Measurements from ENCODE around the gene PANX2. TPM values are rescaled to one million over a fixed set of nuclear protein-coding genes. Genes with fewer than 3 reads are reported as not detected.
"Not testable (repeated sequence)": the region's sequence is repeated elsewhere in the genome, so short reads cannot be mapped to it uniquely, and the experiment has no call there.

The PANX2 gene
- 1 to 10 TPM in 7 of 8 experiments, under 1 TPM in 1; 0.97 to 4.7 (median 1.9) TPM for total RNA-seq

GRCh38 chr22:50170453-50171318, at the start of gene PANX2:
Gene PANX2 (plus strand): TSS chr22:50170731. CDS start chr22:50170731, 0 bp downstream.
- H3K27ac ChIP-seq: peak within 1 kb of the TSS in 1 of 2 donors; percentile 75
- peak in 6 of 8 experiments; percentile 39 to 59 (median 55) for ATAC-seq (replicated peaks in 6 of 8)
- 36 to 58% methylated on average over 6 to 7 of the region's 105 CpGs; no CpG with 5 or more reads in 8 of the 10 experiments for WGBS, 10 experiments
- peaks cover 4 to 6% of the 10 kb centered on the region in 2 donors for H3K4me1 ChIP-seq (replicated peaks in 1 of 2)
- in situ Hi-C loops (cut with MboI; ENCODE audit: low pct_unique_long_range_greater_than_20kb in 2 of 9, low sequenced_read_pairs in 9 of 9, unreplicated experiment in 9 of 9): no loop called here
- peak within 1 kb of the TSS; percentile 43 to 81 (median 55) for H3K4me3 ChIP-seq

GRCh38 chr22:50121202-50121740, 49.3 kb upstream of the PANX2 start:
- H3K27ac ChIP-seq: no peak overlapping the region
- H3K4me1 ChIP-seq (replicated peaks in 1 of 2): peaks cover 0 to 2% of the 10 kb centered on the region in 2 donors
- 43 to 90% (median 74%) methylated on average over 1 to 8 of the region's 11 CpGs; no CpG with 5 or more reads in 2 of the 10 experiments for WGBS, 10 experiments
- ATAC-seq (replicated peaks in 6 of 8): no peak
- in situ Hi-C loops (cut with MboI; ENCODE audit: low pct_unique_long_range_greater_than_20kb in 2 of 9, low sequenced_read_pairs in 9 of 9, unreplicated experiment in 9 of 9): no loop called here
- no peak overlapping the region for H3K4me3 ChIP-seq

GRCh38 chr22:50123119-50123518, 47.4 kb upstream of the PANX2 start:
- peaks cover 0 to 2% of the 10 kb centered on the region in 2 donors for H3K4me1 ChIP-seq (replicated peaks in 1 of 2)
- no peak overlapping the region for H3K27ac ChIP-seq
- 0 to 100% (median 71%) methylated on average over 1 to 4 of the region's 4 CpGs; no CpG with 5 or more reads in 1 of the 10 experiments for WGBS, 10 experiments
- in situ Hi-C loops (cut with MboI; ENCODE audit: low pct_unique_long_range_greater_than_20kb in 2 of 9, low sequenced_read_pairs in 9 of 9, unreplicated experiment in 9 of 9): no loop called here
- ATAC-seq (replicated peaks in 6 of 8): no peak
- no peak overlapping the region for H3K4me3 ChIP-seq

- peaks cover 0 to 4% of the 10 kb centered on the region in 2 donors for H3K4me1 ChIP-seq (replicated peaks in 1 of 2)
- no peak overlapping the region for H3K4me3 ChIP-seq
- ATAC-seq (replicated peaks in 6 of 8): no peak
- WGBS, 10 experiments: 0 to 80% (median 67%) methylated on average over 1 to 6 of the region's 9 CpGs; no CpG with 5 or more reads in 4 of the 10 experiments
- in situ Hi-C loops (cut with MboI; ENCODE audit: low pct_unique_long_range_greater_than_20kb in 2 of 9, low sequenced_read_pairs in 9 of 9, unreplicated experiment in 9 of 9): no loop called here
- no peak overlapping the region for H3K27ac ChIP-seq
Observed at GRCh38 chr22:50125029-50125428, 45.5 kb upstream of the PANX2 start.

- no peak overlapping the region for H3K27ac ChIP-seq
- in situ Hi-C loops (cut with MboI; ENCODE audit: low pct_unique_long_range_greater_than_20kb in 2 of 9, low sequenced_read_pairs in 9 of 9, unreplicated experiment in 9 of 9): no loop called here
- H3K4me3 ChIP-seq: no peak overlapping the region
- ATAC-seq (replicated peaks in 6 of 8): peak in 3 of 8 experiments; percentile 45 to 85 (median 63)
- peaks cover 0 to 4% of the 10 kb centered on the region in 2 donors for H3K4me1 ChIP-seq (replicated peaks in 1 of 2)
- WGBS, 10 experiments: 64 to 100% (median 76%) methylated on average over 1 to 10 of the region's 10 CpGs
Observed at GRCh38 chr22:50129121-50129736, 41.3 kb upstream of the PANX2 start.

- in situ Hi-C loops (cut with MboI; ENCODE audit: low pct_unique_long_range_greater_than_20kb in 2 of 9, low sequenced_read_pairs in 9 of 9, unreplicated experiment in 9 of 9): no loop called here
- H3K27ac ChIP-seq: no peak overlapping the region
- no peak overlapping the region for H3K4me3 ChIP-seq
- WGBS, 10 experiments: 74 to 100% (median 94%) methylated on average over 1 to 4 of the region's 4 CpGs; no CpG with 5 or more reads in 6 of the 10 experiments
- ATAC-seq (replicated peaks in 6 of 8): no peak
- peaks cover 0 to 4% of the 10 kb centered on the region in 2 donors for H3K4me1 ChIP-seq (replicated peaks in 1 of 2)
Observed at GRCh38 chr22:50131894-50132293, 38.6 kb upstream of the PANX2 start.

GRCh38 chr22:50134481-50134880, 36.0 kb upstream of the PANX2 start:
- no peak for ATAC-seq (replicated peaks in 6 of 8)
- Histone ChIP-seq H3K27ac (no peak overlapping the region), H3K4me1 (replicated peaks in 1 of 2) (peaks cover 0 to 2% of the 10 kb centered on the region in 2 donors), H3K4me3 (no peak overlapping the region)
- 20 to 100% (median 73%) methylated on average over 1 to 10 of the region's 10 CpGs for WGBS, 10 experiments
- in situ Hi-C loops (cut with MboI; ENCODE audit: low pct_unique_long_range_greater_than_20kb in 2 of 9, low sequenced_read_pairs in 9 of 9, unreplicated experiment in 9 of 9): no loop called here

GRCh38 chr22:50136581-50137015, 33.9 kb upstream of the PANX2 start:
- Histone ChIP-seq H3K27ac (no peak overlapping the region), H3K4me3 (no peak overlapping the region), H3K4me1 (replicated peaks in 1 of 2) (peaks cover 0 to 3% of the 10 kb centered on the region in 2 donors)
- in situ Hi-C loops (cut with MboI; ENCODE audit: low pct_unique_long_range_greater_than_20kb in 2 of 9, low sequenced_read_pairs in 9 of 9, unreplicated experiment in 9 of 9): no loop called here
- ATAC-seq (replicated peaks in 6 of 8): peak in 6 of 8 experiments; percentile 16 to 77 (median 40)
- WGBS, 10 experiments: 53 to 100% (median 80%) methylated on average over 1 to 5 of the region's 5 CpGs; no CpG with 5 or more reads in 1 of the 10 experiments

- WGBS, 10 experiments: 70 to 100% (median 92%) methylated on average over 1 to 9 of the region's 9 CpGs
- H3K4me3 ChIP-seq; in situ Hi-C loops (cut with MboI; ENCODE audit: low pct_unique_long_range_greater_than_20kb in 2 of 9, low sequenced_read_pairs in 9 of 9, unreplicated experiment in 9 of 9): not testable (repeated sequence)
Observed at GRCh38 chr22:50137277-50137676, 33.3 kb upstream of the PANX2 start.

GRCh38 chr22:50138041-50138440, 32.5 kb upstream of the PANX2 start:
- ATAC-seq (replicated peaks in 6 of 8): no peak
- no peak overlapping the region for H3K4me3 ChIP-seq
- peaks cover 0 to 3% of the 10 kb centered on the region in 2 donors for H3K4me1 ChIP-seq (replicated peaks in 1 of 2)
- H3K27ac ChIP-seq: no peak overlapping the region
- in situ Hi-C loops (cut with MboI; ENCODE audit: low pct_unique_long_range_greater_than_20kb in 2 of 9, low sequenced_read_pairs in 9 of 9, unreplicated experiment in 9 of 9): no loop called here
- 53 to 89% (median 69%) methylated on average over 1 to 3 of the region's 4 CpGs; no CpG with 5 or more reads in 5 of the 10 experiments for WGBS, 10 experiments

More at GRCh38 chr22:50137277-50137676, 33.3 kb upstream of the PANX2 start:
- H3K4me1 ChIP-seq (replicated peaks in 1 of 2); H3K27ac ChIP-seq; ATAC-seq (replicated peaks in 6 of 8): not testable (repeated sequence)

GRCh38 chr22:50138988-50139387, 31.5 kb upstream of the PANX2 start:
- Histone ChIP-seq H3K4me3 (no peak overlapping the region), H3K4me1 (replicated peaks in 1 of 2) (peaks cover 0 to 3% of the 10 kb centered on the region in 2 donors), H3K27ac (no peak overlapping the region)
- 73 to 100% (median 87%) methylated on average over 1 to 9 of the region's 9 CpGs for WGBS, 10 experiments
- in situ Hi-C loops (cut with MboI; ENCODE audit: low pct_unique_long_range_greater_than_20kb in 2 of 9, low sequenced_read_pairs in 9 of 9, unreplicated experiment in 9 of 9): no loop called here
- no peak for ATAC-seq (replicated peaks in 6 of 8)

- ATAC-seq (replicated peaks in 6 of 8): peak in 4 of 8 experiments; percentile 22 to 62 (median 36)
- in situ Hi-C loops (cut with MboI; ENCODE audit: low pct_unique_long_range_greater_than_20kb in 2 of 9, low sequenced_read_pairs in 9 of 9, unreplicated experiment in 9 of 9): loop anchor here in 1 of 9 experiments (10.0 kb wide), 1 partner anchor 65 kb away; the partner anchor contains the start of gene SELENOO
- Histone ChIP-seq H3K27ac (no peak overlapping the region), H3K4me1 (replicated peaks in 1 of 2) (peaks cover 0 to 3% of the 10 kb centered on the region in 2 donors), H3K4me3 (no peak overlapping the region)
- WGBS, 10 experiments: 67 to 100% (median 78%) methylated on average over 1 to 14 of the region's 15 CpGs; no CpG with 5 or more reads in 3 of the 10 experiments
Observed at GRCh38 chr22:50139843-50140415, 30.6 kb upstream of the PANX2 start.

All from motor neuron (in vitro differentiated cells).